Progenitor cell of endocrine pancreas (in vitro differentiated cells): ENCODE data around the gene PLA2G4E. TPM values are rescaled to one million over a fixed set of nuclear protein-coding genes. Genes with fewer than 3 reads are reported as not detected.

Experiments
- DNase-seq: peaks from one replicate; pipeline ENCODE4 v3.0.0; 2021; ENCODE audit warnings: low spot score; ENCODE audit not compliant: unreplicated experiment
- H3K27ac Mint-ChIP-seq: 2 replicates; pipeline ENCODE4 v1.8.0; 2021; ENCODE audit warnings: mild to moderate bottlenecking, moderate library complexity, mixed read lengths
- H3K27me3 Mint-ChIP-seq: 2 replicates; pipeline ENCODE4 v1.8.0; 2021; ENCODE audit warnings: mixed read lengths
- H3K36me3 Mint-ChIP-seq: 2 replicates; pipeline ENCODE4 v1.8.0; 2022; ENCODE audit warnings: mixed read lengths; ENCODE audit not compliant: insufficient read depth
- H3K4me1 Mint-ChIP-seq: 2 replicates; pipeline ENCODE4 v1.8.0; 2021; ENCODE audit warnings: low read depth, mixed read lengths
- H3K4me3 Mint-ChIP-seq: 2 replicates; pipeline ENCODE4 v1.8.0; 2021; ENCODE audit warnings: low read depth, mild to moderate bottlenecking, moderate library complexity, mixed read lengths
- H3K9me3 Mint-ChIP-seq: 2 replicates; pipeline ENCODE4 v1.8.0; 2021; ENCODE audit warnings: low read depth, mixed read lengths
- total RNA-seq: library from RNA; stranded (reverse); gene quantifications from 2 replicates; pipeline ENCODE4 v1.2.1, GENCODE V29; 2021
- TF ChIP-seq, protein P1 (sequence below): fragments of 200-600 bp; sonication (generic); IDR thresholded peaks from one replicate; pipeline ENCODE4 v1.5.0; 2021; ENCODE audit warnings: antibody characterized with exemption, mild to moderate bottlenecking; ENCODE audit not compliant: unreplicated experiment

PLA2G4E gene
- total RNA-seq, 1 donor from 2014 or later, result not detected

DNA sequence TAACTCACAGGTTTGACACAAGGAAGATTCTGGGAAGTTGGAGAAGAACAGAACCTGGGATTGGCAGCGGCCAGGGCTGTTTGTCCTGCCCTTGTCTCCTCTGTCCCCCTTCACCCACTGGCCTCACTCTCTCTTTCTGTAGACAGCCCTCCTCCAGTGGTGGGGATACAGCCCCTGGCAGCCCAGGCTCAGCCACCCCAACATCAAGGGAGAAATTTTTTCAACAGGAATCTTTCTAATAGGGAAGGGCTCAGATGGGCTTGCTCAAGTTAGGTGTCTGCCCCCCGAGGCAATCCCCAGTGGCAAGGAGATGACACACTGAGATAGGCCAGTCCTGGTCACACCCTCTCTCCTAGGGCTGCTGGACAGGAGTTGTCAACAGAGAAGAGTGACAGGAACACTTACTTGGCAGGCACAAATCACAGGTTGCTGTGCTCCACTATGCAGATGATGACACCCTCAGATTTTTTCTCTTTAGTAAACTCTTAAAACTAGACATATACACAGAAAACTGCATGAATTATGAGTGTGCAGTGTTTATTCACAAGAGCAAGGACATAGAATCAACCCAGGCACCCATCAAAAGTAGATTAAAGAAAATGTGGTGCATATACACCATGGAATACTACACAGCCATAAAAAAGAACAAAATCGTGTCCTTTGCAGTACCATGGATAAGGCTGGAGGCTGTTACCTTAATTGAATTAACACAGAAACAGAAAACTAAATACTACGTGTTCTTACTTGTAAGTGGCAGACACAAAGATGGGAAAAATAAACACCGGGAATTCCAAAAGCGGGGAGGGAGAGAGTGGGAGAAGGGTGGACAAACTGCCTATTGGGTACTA, 37.2 kb upstream of the PLA2G4E start:
- no peak overlapping the region for H3K4me3 Mint-ChIP-seq
- peaks cover 2% of the 10 kb centered on the region for H3K4me1 Mint-ChIP-seq
- no peaks in the 10 kb centered on the region for H3K9me3 Mint-ChIP-seq

DNA sequence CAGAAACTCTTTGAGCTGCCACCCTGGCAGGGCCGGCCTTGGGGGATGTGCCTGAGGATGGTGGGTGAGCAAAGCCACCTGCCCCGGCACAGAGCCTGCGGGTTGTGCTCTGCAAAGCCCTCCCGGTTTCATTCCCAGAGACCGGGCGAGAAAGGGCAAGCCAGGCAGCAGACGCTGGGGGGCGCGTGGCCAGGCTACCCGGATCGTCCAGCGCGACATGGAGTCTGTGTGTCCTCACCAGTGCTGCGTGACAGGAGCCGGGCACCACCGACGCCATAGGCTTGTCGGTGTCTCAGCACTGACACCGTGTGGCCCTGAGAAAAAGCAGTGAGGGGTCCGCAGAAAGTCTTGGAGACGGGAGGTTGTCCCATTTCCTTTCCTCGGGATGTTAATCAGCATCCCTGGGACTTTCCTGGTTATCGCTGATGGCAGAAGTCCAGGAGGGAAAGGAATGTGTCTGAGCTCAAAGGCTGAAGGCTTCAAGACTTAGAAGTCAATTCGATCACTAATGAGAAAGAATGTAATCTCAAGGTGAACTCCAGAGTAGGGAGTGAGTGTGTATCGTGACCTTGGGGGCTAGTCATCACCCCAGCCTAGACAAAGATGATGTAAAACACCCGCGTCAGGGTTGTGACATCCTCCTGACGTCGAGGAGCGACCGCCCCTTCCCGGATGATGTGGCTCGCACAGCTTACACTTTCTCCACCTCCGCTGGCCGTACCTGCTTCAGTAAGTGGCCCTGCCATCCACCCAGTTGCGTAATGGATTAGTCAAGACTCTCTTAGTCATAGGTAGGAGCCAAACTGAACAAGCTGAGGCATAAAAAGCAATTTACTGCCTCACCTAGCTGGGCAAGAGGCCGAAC, 36.3 kb upstream of the PLA2G4E start:
- H3K4me1 Mint-ChIP-seq, result peaks cover 2% of the 10 kb centered on the region
- TF ChIP-seq, protein P1, sequence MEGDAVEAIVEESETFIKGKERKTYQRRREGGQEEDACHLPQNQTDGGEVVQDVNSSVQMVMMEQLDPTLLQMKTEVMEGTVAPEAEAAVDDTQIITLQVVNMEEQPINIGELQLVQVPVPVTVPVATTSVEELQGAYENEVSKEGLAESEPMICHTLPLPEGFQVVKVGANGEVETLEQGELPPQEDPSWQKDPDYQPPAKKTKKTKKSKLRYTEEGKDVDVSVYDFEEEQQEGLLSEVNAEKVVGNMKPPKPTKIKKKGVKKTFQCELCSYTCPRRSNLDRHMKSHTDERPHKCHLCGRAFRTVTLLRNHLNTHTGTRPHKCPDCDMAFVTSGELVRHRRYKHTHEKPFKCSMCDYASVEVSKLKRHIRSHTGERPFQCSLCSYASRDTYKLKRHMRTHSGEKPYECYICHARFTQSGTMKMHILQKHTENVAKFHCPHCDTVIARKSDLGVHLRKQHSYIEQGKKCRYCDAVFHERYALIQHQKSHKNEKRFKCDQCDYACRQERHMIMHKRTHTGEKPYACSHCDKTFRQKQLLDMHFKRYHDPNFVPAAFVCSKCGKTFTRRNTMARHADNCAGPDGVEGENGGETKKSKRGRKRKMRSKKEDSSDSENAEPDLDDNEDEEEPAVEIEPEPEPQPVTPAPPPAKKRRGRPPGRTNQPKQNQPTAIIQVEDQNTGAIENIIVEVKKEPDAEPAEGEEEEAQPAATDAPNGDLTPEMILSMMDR, result peak; percentile 68
- H3K27ac Mint-ChIP-seq, result no peak overlapping the region
- H3K9me3 Mint-ChIP-seq, result no peaks in the 10 kb centered on the region
- H3K27me3 Mint-ChIP-seq, result peaks cover 34% of the 10 kb centered on the region
- H3K36me3 Mint-ChIP-seq, result no peaks in the 10 kb centered on the region
- DNase-seq, result peak; percentile 77
- H3K4me3 Mint-ChIP-seq, result peak overlapping the region; percentile 22

More for the DNA sequence above, 37.2 kb upstream of the PLA2G4E start:
- TF ChIP-seq, protein P1, result no peak
- Mint-ChIP-seq H3K27me3 (peaks cover 33% of the 10 kb centered on the region), H3K36me3 (no peaks in the 10 kb centered on the region), H3K27ac (no peak overlapping the region)
- no peak for DNase-seq

DNA sequence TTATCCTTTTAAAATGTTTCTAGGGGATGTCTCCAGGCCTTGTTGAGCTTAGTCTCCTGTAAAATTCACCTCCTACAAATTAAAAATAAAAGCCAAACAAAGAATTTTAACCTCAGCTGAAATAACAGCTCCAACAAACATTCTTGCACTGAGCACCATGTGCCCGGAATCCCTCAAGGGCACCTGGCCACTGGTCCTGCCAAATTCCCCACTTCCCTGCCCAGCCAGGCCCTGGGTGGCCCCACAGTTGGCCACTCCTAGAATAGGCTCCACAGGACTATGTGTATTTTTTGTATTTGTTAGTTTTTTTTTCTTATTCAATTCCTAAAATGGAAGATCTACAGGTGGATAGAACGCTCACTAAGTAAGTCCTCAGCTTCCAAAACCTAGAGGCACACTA, 33.1 kb upstream of the PLA2G4E start:
- Mint-ChIP-seq H3K9me3 (no peaks in the 10 kb centered on the region), H3K4me1 (peaks cover 2% of the 10 kb centered on the region), H3K27me3 (peaks cover 42% of the 10 kb centered on the region), H3K4me3 (no peak overlapping the region), H3K27ac (no peak overlapping the region), H3K36me3 (no peaks in the 10 kb centered on the region)
- DNase-seq, result no peak
- TF ChIP-seq, protein P1, result no peak

- Mint-ChIP-seq H3K9me3 (no peaks in the 10 kb centered on the region), H3K27me3 (peaks cover 38% of the 10 kb centered on the region), H3K27ac (no peak overlapping the region), H3K36me3 (no peaks in the 10 kb centered on the region), H3K4me3 (no peak overlapping the region), H3K4me1 (peaks cover 2% of the 10 kb centered on the region)
- TF ChIP-seq, protein P1, result no peak
- DNase-seq, result no peak
These were observed 32.2 kb upstream of the PLA2G4E start for GRCh38 chr15:42053010-42053409.

GRCh38 chr15:42050484-42051255, 29.8 kb upstream of the PLA2G4E start:
- H3K27ac Mint-ChIP-seq, result no peak overlapping the region

More at GRCh38 chr15:42050484-42051255, 29.8 kb upstream of the PLA2G4E start:
- Mint-ChIP-seq H3K9me3 (no peaks in the 10 kb centered on the region), H3K36me3 (no peaks in the 10 kb centered on the region), H3K4me1 (peaks cover 4% of the 10 kb centered on the region), H3K27me3 (peaks cover 28% of the 10 kb centered on the region), H3K4me3 (no peak overlapping the region)
- DNase-seq, result no peak
- TF ChIP-seq, protein P1, result no peak
